Central memory CD8-positive, alpha-beta T cell (primary cell): ENCODE measurements around the gene NDST1.

Experiments used
- ATAC-seq: fragments of 150-1000 bp; cut with Tn5 transposase; replicated peaks from 2 replicates; pipeline ENCODE4 v1.10.0; 2022; ENCODE audit warnings: mild to moderate bottlenecking, moderate FRiP score, moderate number of reproducible peaks; ENCODE audit not compliant: poor library complexity, severe bottlenecking; ENCODE audit errors: extremely low read depth
- DNase-seq, 2 donors: peaks; one replicate each; pipeline ENCODE4 v3.0.0; 2021; ENCODE audit warnings: low spot score in 2 of 2
- H3K27ac Mint-ChIP-seq: one replicate; pipeline ENCODE4 v1.8.0; 2022; ENCODE audit warnings: low read depth, mild to moderate bottlenecking, moderate library complexity, mixed read lengths
- H3K27me3 Mint-ChIP-seq: one replicate; pipeline ENCODE4 v1.8.0; 2022; ENCODE audit warnings: mixed read lengths
- H3K36me3 Mint-ChIP-seq: one replicate; pipeline ENCODE4 v1.8.0; 2022; ENCODE audit warnings: mild to moderate bottlenecking, moderate library complexity, mixed read lengths; ENCODE audit not compliant: insufficient read depth
- H3K4me1 Mint-ChIP-seq: one replicate; pipeline ENCODE4 v1.8.0; 2022; ENCODE audit warnings: mixed read lengths
- H3K4me3 Mint-ChIP-seq: one replicate; pipeline ENCODE4 v1.8.0; 2022; ENCODE audit warnings: mild to moderate bottlenecking, moderate library complexity, mixed read lengths
- H3K9me3 Mint-ChIP-seq: one replicate; pipeline ENCODE4 v1.8.0; 2022; ENCODE audit warnings: mixed read lengths

Gene NDST1

DNA sequence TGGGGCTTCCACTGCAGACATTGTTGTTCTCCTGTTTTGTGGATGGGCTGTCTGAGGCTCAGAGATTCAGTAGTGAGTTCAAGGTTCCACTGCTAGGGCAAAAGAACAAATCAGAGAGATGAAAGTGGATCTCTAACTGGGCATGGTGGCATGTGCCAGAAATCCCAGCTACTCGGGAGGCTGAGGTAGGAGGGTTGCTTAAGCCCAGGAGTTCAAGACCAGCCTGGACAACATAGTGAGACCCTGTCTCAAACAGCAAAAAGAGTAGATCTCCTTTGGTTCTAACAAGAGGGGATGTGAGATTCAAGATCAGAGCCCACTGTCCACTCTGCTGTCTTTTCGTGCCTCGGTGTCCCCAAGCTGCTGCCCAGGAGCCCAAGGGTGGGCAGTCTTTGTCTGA is 11.8 kb upstream of the NDST1 start:
- ATAC-seq (no peak), DNase-seq (no peak)
- no peaks in the 10 kb centered on the region for H3K36me3 Mint-ChIP-seq
- H3K9me3 Mint-ChIP-seq: no peaks in the 10 kb centered on the region
- H3K4me3 Mint-ChIP-seq: no peak overlapping the region
- no peaks in the 10 kb centered on the region for H3K4me1 Mint-ChIP-seq
- peaks cover 2% of the 10 kb centered on the region for H3K27me3 Mint-ChIP-seq
- H3K27ac Mint-ChIP-seq: no peak overlapping the region

DNA sequence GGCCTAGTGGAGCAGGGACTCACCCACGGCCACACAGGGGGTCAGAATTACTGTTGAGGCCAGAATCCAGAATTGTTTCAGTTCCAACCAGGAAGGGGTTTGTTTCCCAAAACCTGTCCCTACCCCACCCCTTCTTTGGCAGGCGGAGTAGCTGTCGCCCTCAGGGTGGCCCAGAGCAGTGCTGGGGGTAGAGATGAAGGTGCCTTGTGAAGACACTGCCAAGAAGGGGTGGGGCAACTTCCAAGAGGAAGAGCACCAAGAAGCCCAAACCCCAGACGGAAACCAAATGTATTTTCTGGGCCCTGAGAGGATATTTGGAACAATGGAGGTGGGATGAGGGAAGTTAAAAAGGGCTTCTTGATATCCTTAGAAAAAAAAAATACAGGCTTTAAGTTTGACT is 11.4 kb upstream of the NDST1 start:
- Mint-ChIP-seq H3K4me1 (no peaks in the 10 kb centered on the region), H3K36me3 (no peaks in the 10 kb centered on the region), H3K4me3 (no peak overlapping the region), H3K9me3 (no peaks in the 10 kb centered on the region), H3K27ac (no peak overlapping the region), H3K27me3 (peaks cover 7% of the 10 kb centered on the region)
- DNase-seq (no peak), ATAC-seq (no peak)

GRCh38 chr5:150497274-150497988 is 10.5 kb upstream of the NDST1 start:
- no peak overlapping the region for H3K27ac Mint-ChIP-seq
- ATAC-seq (no peak), DNase-seq (no peak)
- H3K36me3 Mint-ChIP-seq: no peaks in the 10 kb centered on the region
- peaks cover 8% of the 10 kb centered on the region for H3K27me3 Mint-ChIP-seq
- H3K4me1 Mint-ChIP-seq: no peaks in the 10 kb centered on the region
- H3K9me3 Mint-ChIP-seq: no peaks in the 10 kb centered on the region
- H3K4me3 Mint-ChIP-seq: no peak overlapping the region

DNA sequence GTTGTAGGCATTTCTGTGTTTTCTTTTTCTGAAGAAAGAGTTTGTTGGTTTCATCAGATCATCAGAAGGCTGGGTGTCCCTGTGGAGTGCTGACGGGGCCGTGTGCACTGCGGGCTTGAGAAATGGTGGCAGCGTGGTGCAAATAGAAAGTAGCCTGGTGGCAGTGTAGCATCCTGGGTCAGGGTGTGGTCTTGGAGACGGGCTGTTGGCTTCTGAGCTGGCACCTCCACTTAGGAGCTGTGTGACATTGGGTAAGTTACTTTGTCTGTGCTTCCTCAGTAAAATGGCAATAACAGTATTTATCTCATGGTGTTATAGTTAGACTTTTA is 10.0 kb upstream of the NDST1 start:
- no peak for ATAC-seq
- H3K4me1 Mint-ChIP-seq: no peaks in the 10 kb centered on the region
- peaks cover 8% of the 10 kb centered on the region for H3K27me3 Mint-ChIP-seq
- no peak overlapping the region for H3K4me3 Mint-ChIP-seq
- H3K9me3 Mint-ChIP-seq: no peaks in the 10 kb centered on the region
- H3K27ac Mint-ChIP-seq: no peak overlapping the region
- DNase-seq: no peak
- H3K36me3 Mint-ChIP-seq: no peaks in the 10 kb centered on the region

- Mint-ChIP-seq H3K36me3 (no peaks in the 10 kb centered on the region), H3K27me3 (peaks cover 8% of the 10 kb centered on the region), H3K4me1 (no peaks in the 10 kb centered on the region), H3K9me3 (no peaks in the 10 kb centered on the region), H3K4me3 (no peak overlapping the region), H3K27ac (peak overlapping the region; percentile 24)
- DNase-seq: no peak
- ATAC-seq: no peak
Measured at GRCh38 chr5:150498501-150498900, 9.4 kb upstream of the NDST1 start.

DNA sequence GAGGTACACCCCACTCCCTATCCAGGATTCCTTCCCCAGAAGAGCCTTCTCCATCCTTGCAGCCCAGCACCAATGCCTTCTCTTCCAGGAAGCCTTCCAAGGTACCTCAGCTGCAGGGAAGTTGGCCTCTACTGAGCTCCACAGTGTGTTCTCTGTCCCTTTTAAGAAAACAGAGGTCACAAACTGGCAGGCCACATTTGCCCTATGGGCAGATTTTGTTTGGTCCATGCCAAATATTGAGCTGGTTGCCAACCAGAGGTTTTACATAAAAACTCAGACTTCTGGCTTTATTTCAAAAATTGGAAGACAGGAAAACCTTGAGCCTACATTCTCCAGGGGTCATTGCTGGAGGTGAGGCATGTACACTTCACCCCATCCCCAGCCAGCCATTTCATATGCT is 9.0 kb upstream of the NDST1 start:
- no peak for DNase-seq
- Mint-ChIP-seq H3K36me3 (no peaks in the 10 kb centered on the region), H3K4me1 (no peaks in the 10 kb centered on the region), H3K9me3 (no peaks in the 10 kb centered on the region), H3K4me3 (no peak overlapping the region), H3K27me3 (peaks cover 8% of the 10 kb centered on the region), H3K27ac (peak overlapping the region; percentile 24)
- no peak for ATAC-seq

- H3K4me1 Mint-ChIP-seq: no peaks in the 10 kb centered on the region
- H3K36me3 Mint-ChIP-seq: no peaks in the 10 kb centered on the region
- H3K27ac Mint-ChIP-seq: no peak overlapping the region
- peaks cover 8% of the 10 kb centered on the region for H3K27me3 Mint-ChIP-seq
- no peaks in the 10 kb centered on the region for H3K9me3 Mint-ChIP-seq
- no peak overlapping the region for H3K4me3 Mint-ChIP-seq
- ATAC-seq (no peak), DNase-seq (no peak)
Measured at GRCh38 chr5:150499437-150499956, 8.4 kb upstream of the NDST1 start.

DNA sequence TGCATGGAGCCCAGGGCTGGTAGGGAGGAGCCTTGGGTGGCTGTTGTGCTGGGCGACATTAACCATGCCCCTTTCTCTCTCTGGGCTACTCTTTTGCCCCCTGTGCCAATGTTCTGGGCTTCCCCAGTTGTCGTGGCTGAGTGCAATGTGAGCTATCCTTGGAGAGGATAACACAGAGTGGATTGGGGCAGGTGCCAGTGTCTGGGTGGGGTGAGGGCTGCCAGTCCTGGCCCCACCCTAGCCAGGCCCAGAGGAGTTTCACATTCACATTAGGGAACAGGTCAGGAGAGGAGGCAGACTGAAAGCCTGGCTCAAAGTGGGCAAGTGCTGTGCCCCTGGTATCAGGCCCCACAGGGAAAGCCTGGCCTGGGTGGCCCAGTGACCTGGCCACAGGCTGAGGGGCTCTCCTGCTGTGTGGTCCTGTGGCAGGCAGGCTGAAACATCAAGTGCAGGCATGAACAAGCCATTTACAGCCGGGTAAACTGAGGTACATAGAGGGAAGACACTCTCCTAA is 7.5 kb upstream of the NDST1 start:
- H3K27me3 Mint-ChIP-seq: peaks cover 8% of the 10 kb centered on the region
- H3K9me3 Mint-ChIP-seq: no peaks in the 10 kb centered on the region
- no peak for DNase-seq
- no peak overlapping the region for H3K4me3 Mint-ChIP-seq
- no peaks in the 10 kb centered on the region for H3K36me3 Mint-ChIP-seq
- no peaks in the 10 kb centered on the region for H3K4me1 Mint-ChIP-seq
- no peak for ATAC-seq
- H3K27ac Mint-ChIP-seq: no peak overlapping the region

GRCh38 chr5:150500905-150501304 is 7.0 kb upstream of the NDST1 start:
- no peaks in the 10 kb centered on the region for H3K36me3 Mint-ChIP-seq

DNA sequence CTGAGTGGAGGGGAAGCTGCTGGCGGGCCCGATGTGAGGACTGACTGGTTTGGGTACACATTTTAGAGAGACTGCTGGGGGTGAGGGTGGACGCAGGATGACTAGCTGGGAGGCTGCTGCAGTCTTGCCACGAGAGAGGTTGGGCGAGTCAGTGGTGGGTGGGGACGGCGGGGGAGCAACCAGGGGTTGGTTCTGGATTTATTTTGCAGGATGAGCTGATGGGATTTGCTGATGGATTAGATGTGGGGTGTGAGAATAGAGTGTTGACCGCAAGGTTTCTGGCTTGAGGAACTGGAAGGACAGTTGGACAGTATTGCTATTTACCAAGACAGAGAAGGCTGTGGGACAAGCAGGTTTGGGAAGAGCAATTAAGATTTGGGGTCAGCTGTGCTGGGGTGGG is 5.8 kb upstream of the NDST1 start:
- no peaks in the 10 kb centered on the region for H3K36me3 Mint-ChIP-seq
- H3K9me3 Mint-ChIP-seq: no peaks in the 10 kb centered on the region
- no peaks in the 10 kb centered on the region for H3K4me1 Mint-ChIP-seq
- H3K4me3 Mint-ChIP-seq: no peak overlapping the region
- no peak overlapping the region for H3K27ac Mint-ChIP-seq
- ATAC-seq (no peak), DNase-seq (no peak)
- peaks cover 8% of the 10 kb centered on the region for H3K27me3 Mint-ChIP-seq

More at GRCh38 chr5:150500905-150501304, 7.0 kb upstream of the NDST1 start:
- no peak overlapping the region for H3K4me3 Mint-ChIP-seq
- DNase-seq (no peak), ATAC-seq (no peak)
- peaks cover 8% of the 10 kb centered on the region for H3K27me3 Mint-ChIP-seq
- no peaks in the 10 kb centered on the region for H3K4me1 Mint-ChIP-seq
- H3K9me3 Mint-ChIP-seq: no peaks in the 10 kb centered on the region
- H3K27ac Mint-ChIP-seq: no peak overlapping the region

- H3K36me3 Mint-ChIP-seq: no peaks in the 10 kb centered on the region
- H3K4me1 Mint-ChIP-seq: no peaks in the 10 kb centered on the region
- no peak overlapping the region for H3K4me3 Mint-ChIP-seq
- H3K9me3 Mint-ChIP-seq: no peaks in the 10 kb centered on the region
- ATAC-seq: no peak
- H3K27ac Mint-ChIP-seq: no peak overlapping the region
- peaks cover 8% of the 10 kb centered on the region for H3K27me3 Mint-ChIP-seq
- DNase-seq: no peak
Measured at GRCh38 chr5:150502847-150503246, 5.1 kb upstream of the NDST1 start.

- Mint-ChIP-seq H3K36me3 (no peaks in the 10 kb centered on the region), H3K4me3 (no peak overlapping the region), H3K27ac (no peak overlapping the region), H3K27me3 (peaks cover 8% of the 10 kb centered on the region), H3K9me3 (no peaks in the 10 kb centered on the region), H3K4me1 (no peaks in the 10 kb centered on the region)
- no peak for DNase-seq
- ATAC-seq: no peak
Measured at GRCh38 chr5:150503386-150503785, 4.5 kb upstream of the NDST1 start.

DNA sequence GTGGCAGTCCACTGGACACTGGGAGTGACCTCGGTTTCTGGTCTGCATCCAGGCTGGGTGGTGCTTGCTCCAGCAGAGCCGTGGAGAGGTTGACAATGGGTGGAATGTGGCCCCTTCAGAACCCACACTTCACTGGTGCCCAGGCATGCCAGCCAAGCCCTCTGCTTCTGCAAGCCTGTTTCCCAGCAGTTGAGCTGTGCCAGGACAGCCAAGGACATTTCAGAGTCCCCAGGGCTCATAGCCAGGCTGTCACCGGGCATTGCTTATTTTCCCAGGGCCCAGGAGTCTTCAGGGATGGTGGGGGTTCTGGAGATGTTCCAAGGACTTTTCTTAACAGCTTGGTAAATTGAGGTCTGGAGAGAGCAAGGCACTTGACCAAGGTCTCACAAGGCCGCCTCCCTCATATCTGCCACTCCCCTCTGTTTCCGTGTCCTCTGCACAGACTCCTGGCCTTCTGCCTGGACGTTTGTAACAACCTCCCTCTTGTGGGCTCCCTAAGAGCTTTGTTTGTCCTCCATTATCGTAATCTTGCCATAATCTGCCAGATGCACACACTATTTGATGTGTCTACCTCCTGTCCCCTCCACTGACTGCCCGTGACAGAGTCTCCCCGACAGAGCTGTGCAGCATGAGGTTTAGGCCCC is 3.8 kb upstream of the NDST1 start:
- Mint-ChIP-seq H3K27me3 (peaks cover 8% of the 10 kb centered on the region), H3K4me3 (no peak overlapping the region), H3K27ac (no peak overlapping the region), H3K4me1 (no peaks in the 10 kb centered on the region), H3K36me3 (no peaks in the 10 kb centered on the region), H3K9me3 (no peaks in the 10 kb centered on the region)
- no peak for DNase-seq
- ATAC-seq: no peak
